NB4 (cell line): ENCODE measurements around the gene IDH1.

Source experiments
- CTCF ChIP-seq: IDR thresholded peaks from one replicate; pipeline ENCODE4 v1.5.1; 2012; ENCODE audit warnings: low read depth, low read length
- POLR2A ChIP-seq: IDR thresholded peaks from 2 replicates; pipeline ENCODE4 v1.6.1; 2011; ENCODE audit warnings: mild to moderate bottlenecking; ENCODE audit not compliant: insufficient read length; ENCODE audit errors: extremely low read depth

DNA sequence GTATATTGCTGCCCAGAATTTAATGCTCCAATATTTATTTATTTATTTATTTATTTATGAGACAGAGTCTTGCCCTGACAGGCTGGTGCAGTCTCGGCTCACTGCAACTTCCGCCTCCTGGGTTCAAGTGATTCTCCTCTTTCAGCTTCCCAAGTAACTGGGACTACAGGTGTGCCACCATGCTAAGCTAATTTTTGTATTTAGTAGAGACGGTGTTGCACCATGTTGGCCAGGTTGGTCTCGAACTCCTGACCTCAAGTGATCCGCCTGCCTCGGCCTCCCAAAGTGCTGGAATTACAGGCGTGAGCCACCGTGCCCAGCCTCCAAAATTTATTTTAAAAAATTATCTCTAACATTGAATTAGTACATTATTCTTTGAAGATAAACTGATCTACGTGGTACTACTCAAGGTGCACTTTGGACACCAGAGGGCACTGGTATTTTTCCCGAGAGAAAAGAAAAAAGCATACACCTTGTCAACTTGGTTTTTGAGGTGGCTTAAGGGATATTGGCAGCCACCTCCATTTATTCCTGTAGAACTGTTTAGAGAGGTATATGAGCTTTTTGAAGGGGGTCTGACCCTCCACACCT lies 1.4 kb upstream of the IDH1 start:
- TF ChIP-seq POLR2A = no peak
- TF ChIP-seq CTCF = peak; percentile 32
